Left renal pelvis (tissue), 4 donors: ENCODE measurements around the gene TNFSF13B. TPM values are rescaled to one million over a fixed set of nuclear protein-coding genes. Genes with fewer than 3 reads are reported as not detected.

Experiments
- DNase-seq, 4 donors: peaks; one replicate each; pipeline ENCODE4 v3.0.0-alpha.2; 2013; ENCODE audit warnings: low read depth in 4 of 4, low spot score in 3 of 4
- polyA plus RNA-seq, 4 donors: library from polyadenylated mRNA; unstranded; fragments of 120-200 nt; gene quantifications; one replicate each; pipeline ENCODE4 v1.2.1, GENCODE V29; 2013; ENCODE audit not compliant: insufficient read length in 4 of 4

TNFSF13B gene
- polyA plus RNA-seq, 4 donors: 1.3 to 2.5 (median 1.4) TPM

- DNase-seq: peak in 1 of 4 donors; percentile 14
Observed at GRCh38 chr13:108342369-108343289, 73.1 kb downstream of the TNFSF13B start.

- DNase-seq: no peak
Observed at GRCh38 chr13:108345016-108345415, 75.5 kb downstream of the TNFSF13B start.

GRCh38 chr13:108346376-108346775 lies 76.9 kb downstream of the TNFSF13B start:
- DNase-seq: no peak

GRCh38 chr13:108349269-108349668 lies 79.8 kb downstream of the TNFSF13B start:
- no peak for DNase-seq

- DNase-seq: no peak
Observed at GRCh38 chr13:108350579-108350978, 81.1 kb downstream of the TNFSF13B start.

GRCh38 chr13:108352599-108352998 lies 83.1 kb downstream of the TNFSF13B start:
- no peak for DNase-seq

- no peak for DNase-seq
Observed at GRCh38 chr13:108357228-108357627, 87.7 kb downstream of the TNFSF13B start.

Other genes with a start within 250 kb of the TNFSF13B start
- gene LIG4, start 54.2 kb upstream of the TNFSF13B start, polyA plus RNA-seq: 10 to 100 TPM; 10.2 to 18.2 (median 16.4) TPM
- 10 to 100 TPM; 13.8 to 19.5 (median 15.3) TPM for gene ABHD13, start 51.3 kb upstream of the TNFSF13B start, polyA plus RNA-seq